ENCODE measurements around the gene PHTF2.
"Not testable (repeated sequence)": the region's sequence is repeated elsewhere in the genome, so short reads cannot be mapped to it uniquely, and the experiment has no call there.

PHTF2 gene

DNA sequence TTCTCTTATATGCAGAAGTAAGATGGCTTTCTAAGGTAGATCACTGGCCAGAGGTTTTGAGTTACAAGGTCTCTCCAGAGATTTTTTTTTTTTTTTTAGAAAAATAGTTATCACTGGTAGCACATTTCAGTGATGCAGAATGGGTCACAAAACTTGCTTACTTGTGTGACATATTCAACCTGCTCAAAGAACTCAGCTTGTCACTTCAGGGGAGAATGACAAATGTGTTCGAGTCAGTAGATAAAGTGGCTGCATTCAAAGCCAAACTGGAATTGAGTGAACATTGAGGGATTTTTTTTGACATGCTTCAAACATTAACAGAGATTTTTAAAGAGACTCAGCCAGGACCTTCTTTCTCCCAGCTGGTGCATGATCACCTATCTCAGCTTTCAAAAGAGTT, 33.4 kb downstream of the PHTF2 start:
- DNase-seq: no peak

DNA sequence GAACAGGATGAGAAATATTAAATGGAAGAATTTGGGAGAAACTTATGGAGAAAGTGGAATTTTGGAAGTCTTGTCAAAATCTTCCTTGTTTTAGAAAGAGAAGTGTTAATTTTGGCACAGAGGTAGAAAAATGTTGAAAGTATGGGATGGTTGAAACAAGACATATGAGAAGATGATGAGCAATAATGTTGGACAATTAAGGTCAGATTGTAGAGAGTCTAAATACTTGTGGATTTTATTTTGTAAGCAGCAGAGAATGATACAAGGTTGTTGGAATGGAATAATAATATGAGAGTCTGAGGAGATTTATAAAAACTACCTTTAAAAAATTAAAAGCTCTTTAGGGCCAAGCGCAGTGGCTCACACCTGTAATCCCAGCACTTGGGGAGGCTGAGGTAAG, 34.6 kb downstream of the PHTF2 start:
- no peak for DNase-seq

DNA sequence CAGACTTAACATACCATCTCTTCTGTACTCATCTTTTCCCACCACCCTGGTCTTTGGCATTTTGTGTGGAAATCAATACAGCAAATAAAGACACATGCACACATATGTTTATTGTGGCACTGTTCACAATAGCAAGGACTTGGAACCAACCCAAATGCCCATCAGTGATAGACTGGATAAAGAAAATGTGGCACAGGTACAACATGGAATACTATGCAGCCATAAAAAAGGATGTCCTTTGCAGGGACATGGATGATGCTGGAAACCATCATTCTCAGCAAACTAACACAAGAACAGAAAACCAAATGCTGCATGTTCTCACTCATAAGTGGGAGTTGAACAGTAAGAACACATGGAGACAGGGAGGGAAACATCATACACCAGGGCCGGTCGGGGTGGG, 37.9 kb downstream of the PHTF2 start:
- not testable (repeated sequence) for DNase-seq

DNA sequence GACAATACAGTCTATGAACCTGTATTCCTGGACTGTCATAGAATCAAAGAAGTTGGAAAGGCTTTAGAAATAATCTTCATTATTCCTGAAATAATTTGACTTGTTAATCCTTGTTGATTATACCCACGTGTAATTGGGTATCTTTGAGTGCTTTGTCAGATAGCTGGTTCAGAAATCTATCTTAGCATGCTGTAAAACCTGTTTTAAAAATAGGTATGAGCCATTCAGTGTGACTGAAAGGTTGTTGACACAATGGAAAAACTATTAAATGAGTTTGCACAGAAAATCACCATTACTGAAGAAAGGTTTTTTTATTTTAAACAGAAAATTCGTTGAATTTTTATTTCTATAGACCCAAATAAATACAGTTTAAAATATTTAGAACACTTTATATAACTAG, 38.7 kb downstream of the PHTF2 start:
- no peak for DNase-seq

DNA sequence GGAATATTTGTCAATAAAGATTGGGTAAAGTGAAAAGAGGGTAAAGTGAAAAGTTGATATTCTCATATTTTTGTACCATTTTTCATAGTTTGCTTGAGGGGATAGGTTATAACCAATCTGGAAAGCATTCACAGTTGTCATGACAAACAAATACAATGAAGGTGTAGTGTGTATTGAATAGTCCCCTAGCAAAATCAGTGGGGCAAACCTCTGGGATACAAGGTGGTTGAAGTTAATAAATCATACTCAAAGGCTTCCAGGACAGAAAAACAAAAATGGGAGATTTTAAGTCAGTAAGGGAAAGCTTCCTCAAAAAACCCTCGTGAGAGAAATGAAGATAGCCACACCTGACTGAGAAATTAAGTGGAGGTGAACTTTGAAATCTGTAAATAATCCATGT, 39.4 kb downstream of the PHTF2 start:
- DNase-seq: no peak

DNA sequence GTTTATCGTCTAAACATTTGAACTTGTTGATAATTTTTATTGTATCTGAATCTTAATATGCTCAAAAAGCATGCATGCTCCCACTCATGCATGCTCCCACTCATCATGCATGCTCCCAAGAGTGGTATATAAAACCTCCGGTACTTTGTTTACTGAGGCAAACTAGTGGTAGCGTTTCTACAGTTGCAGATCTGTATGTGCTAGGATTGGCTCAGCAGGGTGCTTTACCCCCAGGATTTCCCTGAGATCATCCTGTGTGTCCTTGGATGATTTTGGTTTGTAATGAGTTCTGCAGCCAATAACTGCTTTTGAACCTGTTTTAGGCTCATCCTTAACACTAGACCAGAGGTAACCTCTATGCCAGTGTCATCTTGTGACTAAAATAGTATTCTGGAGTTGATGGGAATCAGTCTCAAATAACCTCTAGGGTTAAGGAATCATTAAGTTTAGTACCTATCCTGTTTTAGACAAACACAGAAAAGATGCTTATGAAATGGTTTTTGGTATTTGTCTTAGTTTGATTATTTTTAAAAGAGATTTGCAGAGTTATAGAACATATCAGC, 40.4 kb downstream of the PHTF2 start:
- DNase-seq: no peak

DNA sequence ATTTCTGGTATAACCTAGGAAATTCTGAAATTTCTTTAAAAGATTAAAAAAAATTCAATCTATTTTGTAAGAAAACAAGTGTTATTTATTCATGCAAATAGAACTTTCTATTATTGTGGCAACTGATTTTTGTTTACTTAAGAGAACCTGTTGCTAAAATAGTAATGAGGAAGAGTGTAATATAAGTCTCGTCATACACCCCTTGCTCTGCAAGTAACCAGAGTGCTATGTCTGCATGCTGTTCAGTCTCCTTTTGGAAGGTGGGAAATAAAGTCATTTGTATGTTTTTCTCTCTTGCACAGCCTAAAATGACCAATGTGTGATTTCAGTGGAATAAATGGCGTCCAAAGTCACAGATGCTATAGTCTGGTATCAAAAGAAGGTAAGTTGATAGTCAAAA, 41.3 kb downstream of the PHTF2 start:
- DNase-seq: no peak

DNA sequence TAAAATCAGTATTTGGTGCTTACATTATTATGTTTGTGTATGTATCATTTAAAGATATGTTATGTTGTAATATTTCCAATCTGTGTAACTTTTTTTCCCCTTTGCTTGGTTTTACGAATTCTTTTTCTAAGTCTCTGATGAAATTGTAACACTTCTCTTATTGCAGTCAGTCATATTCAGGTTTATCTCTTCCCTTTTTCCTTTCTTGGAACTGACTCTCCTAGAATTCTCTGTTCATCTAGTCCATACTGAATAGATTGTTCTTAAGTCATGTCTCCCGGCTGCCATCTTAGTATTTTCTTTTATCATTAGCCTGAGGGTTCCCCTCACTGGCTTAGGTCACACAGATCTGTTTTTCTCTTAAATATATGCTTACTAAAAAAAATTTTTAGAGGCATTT, 44.6 kb downstream of the PHTF2 start:
- DNase-seq: no peak

DNA sequence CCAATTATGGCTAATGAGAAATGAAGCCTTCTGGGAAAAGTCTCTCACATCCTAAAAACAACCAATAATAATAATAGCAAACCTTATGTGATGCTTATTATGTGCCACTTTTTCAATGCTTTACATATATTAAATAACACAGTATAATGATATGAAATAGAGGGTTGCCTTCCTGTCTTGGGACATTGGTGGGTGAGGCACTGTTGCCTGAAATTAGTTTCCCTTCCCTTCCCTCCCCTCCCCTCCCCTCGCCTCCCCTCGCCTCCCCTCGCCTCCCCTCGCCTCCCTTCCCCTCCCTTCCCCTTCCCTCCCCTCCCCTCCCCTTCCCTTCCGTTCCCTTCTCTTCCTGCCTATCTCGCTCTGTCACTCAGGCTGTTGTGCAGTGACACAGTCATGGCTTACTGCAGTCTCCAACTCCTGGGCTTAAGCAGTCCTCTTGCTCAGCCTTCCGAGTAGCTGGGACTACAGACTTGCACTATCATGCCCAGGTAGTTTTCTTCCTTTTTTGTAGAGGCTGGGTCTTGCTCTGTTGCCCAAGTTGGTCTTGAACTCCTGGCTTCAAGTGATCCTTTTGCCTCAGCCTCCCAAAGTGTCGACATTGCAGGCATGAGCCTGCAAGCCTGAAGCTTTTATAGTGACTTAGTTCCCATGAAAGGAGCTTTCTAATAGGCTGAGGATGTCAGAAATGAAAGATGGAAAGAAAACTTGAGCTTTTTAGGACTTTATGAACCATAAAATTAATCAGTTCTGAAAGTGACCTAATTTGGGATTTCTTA, 47.9 kb downstream of the PHTF2 start:
- no peak for DNase-seq

DNA sequence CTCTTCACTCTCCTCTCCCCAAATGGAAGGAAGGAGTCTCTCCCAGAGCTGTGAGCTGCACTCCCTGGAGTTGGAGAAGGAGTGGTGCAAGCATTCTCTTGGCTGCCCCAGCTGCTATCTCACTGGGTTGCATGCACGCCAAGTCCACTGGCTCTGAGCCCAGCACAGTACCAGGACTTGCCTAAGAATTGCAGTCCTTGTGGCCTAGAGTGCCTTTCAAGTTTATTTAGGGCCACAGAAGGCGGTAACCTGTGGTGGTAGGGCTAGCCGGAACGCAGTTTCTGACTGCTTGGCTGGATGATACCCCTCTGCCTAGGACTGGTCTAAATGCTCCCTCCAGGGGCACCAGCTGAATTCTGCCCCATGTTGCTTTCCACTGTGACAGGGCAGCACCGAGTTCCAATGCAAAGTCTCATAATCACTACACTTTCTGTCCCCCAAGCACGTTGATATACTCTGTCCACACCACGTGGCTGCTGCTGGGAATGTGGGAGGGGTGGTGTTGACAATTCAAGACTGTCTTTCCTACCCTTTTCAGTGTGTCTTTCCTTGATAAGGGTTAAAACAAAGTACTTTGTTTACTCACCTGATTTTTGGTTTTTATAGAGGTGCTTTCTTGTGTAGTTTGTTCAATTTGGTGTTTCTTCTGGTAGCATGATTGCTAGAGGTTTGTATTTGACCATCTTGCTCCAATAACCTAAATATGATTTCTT, 57.0 kb downstream of the PHTF2 start:
- DNase-seq: no peak

DNA sequence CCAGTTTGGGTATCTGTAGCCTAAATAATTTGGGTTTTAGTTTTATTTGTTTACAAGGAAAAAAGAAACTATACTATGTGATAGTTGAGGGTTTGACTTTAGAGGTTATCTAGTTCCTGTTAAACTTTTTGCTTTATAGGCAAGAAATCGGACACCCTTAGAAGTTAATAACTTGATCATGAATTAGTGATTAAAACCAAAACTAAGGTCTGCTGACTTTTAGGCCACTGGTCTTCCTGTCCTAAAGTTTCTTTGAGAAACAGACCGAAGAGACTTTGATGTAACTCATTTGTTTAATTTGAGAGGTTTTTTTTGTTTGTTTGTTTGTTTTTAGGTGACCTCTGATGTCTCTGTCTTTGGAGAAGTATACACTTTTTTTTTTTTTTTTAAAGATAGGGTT, 59.7 kb downstream of the PHTF2 start:
- no peak for DNase-seq

DNA sequence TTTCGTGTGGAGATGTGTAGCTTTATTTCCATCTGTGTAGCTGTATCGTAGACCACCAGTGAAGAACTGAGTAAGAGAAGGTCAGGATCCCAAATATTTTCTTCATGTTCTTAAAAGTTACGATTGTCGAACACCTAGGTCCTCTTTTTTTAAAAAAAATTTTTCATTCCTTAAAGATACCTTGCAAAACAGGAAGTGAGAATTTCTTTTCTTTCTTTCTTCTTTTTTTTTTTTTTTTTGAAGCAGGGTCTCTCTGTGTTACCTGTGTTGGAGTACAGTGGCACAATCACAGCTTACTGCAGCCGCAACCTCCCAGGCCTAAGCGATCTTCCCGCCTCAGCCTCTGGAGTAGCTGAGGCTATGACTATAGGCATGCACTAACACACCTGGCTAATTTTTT, 60.8 kb downstream of the PHTF2 start:
- DNase-seq: no peak

DNA sequence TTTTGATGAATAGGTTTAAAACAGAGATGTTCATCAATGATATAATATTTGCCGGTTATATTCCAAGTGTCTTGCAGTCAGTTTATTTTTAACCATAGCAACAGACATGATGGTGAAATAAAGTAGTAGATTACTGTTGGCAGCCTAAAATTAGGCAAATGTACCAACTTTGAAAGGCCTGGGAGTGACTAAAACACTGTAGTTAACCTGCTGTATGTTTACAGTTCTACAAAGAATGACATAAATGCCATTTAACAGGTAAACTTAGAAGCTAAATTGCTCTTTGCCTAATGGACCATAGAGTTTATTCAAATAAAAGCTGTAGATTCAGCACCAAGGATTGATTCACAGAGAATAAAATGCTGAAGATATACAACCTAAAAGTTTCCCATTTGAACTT, 64.1 kb downstream of the PHTF2 start:
- no peak for DNase-seq

DNA sequence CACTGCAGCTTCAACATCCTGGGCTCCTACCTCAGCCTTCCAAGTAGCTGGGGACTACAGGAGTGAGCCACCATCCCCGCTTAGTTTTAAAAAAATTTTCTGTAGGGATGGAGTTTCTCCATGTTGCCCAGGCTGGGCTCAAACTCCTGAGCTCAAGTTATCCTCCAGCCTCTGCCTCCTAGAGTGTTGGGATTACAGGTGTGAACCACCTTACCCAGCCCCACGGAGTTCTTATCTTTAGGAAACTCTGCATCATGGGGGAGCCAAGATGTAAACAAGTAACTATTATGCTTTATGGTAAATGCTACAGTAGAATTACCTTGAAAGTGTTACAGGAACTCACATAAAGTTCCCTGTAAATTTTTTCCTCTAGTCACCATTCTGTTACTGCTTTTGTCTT, 65.3 kb downstream of the PHTF2 start:
- DNase-seq: no peak

DNA sequence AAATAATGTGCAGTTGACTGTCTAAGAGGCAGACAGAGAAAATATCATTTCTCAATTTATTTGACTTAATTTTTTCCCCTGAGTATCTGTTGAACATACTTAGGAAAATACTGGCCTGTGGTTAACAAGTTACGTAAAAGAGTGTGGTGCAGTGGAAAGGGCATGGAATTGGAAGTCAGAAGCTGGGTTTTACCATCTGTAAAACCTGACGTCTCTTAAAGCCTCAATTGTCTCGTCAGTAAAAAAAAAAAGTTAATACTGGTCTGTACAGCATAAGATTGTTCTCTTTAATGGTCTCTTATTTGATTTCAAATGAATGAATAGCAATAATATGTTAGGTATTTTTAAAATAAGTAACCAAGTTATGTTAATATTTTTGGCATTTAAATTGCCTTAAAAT, 67.8 kb downstream of the PHTF2 start:
- DNase-seq: no peak

DNA sequence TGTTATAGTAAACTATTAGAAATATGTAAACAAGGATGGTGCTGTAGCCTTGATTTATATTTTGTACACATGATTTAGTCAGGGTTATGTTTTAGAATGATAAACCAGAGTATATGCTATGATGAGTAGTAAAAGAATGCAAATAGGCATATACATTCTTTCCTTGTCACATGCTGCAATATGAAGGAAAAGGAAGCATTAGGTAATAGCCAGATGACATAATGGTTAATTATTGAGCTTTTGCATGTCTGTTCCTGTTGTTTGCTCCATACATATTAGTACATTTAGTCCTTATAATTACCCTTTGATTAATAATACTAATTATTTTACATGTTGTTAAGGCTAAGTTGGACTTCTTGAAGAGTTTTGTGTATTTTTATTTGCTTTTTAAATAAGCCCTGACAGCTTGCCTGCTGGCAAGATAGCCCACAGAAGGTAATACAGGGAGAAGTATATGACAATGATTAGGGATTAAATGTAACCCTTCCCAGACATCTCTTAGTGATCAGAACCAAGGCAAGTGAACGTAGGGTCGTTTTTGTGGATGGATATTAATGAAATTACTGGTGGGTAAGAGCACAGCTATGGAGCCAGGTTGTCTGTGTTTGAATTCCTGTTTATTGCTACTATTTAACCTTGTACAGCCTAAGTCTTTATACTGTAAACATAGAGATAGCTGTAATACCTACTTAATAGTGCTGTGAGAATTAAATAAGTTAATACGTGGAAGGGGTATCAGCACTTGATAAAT, 68.4 kb downstream of the PHTF2 start:
- no peak for DNase-seq

DNA sequence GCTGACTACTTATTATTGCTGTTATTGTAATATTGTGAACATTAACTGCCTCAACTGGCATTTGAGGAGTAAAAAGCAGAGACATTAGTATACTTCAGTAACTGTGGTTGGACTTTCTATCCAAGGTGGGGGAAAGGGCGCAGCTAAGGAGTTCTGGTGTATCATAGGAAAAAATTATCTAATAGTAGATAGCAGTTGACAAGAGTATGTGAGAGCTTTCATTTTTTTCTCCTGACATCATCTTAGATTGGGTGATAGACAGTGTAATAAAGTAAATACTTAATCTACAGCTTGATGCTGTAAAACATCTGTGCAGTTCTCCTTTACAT, 68.9 kb downstream of the PHTF2 start:
- no peak for DNase-seq

DNA sequence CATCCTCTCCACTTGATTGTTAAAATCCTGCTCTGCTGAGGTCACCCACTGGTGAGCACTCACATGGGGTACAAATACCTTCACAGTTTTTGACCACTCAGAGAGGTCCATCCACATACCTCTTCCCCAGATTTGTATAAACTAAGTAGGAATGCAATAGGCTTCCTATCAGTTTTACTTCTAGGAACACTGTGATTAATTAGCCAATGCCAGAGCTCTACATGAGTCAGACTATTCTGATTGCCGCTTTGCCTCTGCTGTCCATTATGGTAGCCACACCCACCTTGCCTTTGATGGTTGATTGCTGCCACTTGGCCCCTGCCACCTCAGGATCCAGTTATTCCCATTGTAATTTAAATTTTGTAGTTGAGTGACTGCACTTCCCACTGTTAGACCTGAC, 73.7 kb downstream of the PHTF2 start:
- not testable (repeated sequence) for DNase-seq

DNA sequence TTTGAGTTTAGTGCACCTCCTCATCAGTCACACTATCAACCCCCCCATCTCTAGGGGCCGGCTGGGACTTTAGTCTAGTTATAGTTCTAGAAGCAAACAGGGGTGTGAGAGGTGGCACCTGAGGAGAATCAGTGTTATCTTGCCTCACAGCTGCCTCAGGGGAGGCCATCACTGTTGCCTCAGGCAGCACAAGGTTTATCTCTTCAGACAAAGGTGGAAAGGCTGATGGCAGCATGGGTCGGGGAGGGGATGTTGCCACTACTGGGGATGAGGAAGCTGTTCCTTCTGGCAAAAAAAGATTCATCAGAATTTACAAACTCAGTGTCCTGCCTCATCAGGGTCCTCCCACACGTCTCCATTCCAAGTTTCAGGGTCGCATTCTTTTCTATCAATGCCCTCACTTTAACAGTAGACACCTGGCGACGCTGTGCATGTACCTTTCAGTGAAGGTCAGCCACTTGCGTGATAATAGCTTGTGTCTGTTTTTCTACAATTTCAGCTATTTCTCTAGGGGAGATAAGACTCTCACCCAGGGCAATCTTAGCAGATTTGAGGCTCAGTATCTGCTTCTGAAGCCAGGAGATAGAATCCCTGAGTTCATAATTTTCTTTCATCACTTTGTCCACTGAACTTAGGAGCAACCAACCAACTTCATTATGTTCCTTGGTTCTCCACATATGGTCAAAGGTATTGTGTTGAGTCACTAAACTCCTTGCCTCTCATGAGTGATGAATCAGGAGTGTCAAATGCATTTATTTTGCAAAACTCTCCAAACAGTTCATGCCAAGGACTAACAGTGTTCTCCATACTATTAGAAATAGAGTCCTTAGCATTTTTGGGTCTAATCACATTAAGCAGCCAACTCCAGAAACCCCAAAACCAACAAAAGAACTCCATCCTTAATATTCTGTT, 75.1 kb downstream of the PHTF2 start:
- DNase-seq: not testable (repeated sequence)

DNA sequence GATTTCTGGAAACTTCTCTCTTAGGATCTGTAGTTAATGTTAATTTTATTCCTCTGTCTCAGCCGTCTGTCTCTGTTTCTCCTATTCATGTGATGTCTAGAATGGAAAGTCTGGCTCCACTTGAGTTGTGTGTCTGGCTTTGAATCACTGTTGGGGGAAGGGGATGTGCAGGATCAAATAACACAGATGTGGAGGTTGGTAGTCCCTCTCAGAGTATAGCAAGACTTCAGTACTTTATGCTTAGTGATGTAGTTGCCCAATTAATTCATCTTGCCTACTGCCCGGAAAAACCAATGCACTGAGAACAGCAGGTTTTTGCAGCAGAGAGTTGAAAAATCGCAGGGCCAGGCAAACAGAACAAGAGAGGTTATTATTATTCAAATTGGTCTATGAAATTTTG, 79.2 kb downstream of the PHTF2 start:
- DNase-seq: no peak

DNA sequence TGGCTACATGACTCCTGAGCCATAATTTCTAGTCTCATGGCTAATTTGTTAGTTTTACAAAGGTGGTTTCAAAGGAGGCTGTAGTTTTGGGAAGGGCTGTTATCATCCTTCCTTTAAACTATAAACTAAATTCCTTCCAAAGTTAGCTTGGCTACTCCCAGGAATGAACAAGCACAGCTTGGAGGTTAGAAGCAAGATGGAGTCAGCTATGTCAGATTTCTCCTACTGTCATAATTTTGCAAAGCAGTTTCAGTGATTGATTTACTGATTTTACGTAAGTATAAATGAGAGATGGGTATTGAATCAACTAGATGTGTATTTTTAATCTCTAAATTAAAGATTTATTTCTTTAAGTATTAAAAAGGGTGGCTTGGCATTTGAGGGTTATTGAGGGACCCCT, 79.9 kb downstream of the PHTF2 start:
- no peak for DNase-seq

DNA sequence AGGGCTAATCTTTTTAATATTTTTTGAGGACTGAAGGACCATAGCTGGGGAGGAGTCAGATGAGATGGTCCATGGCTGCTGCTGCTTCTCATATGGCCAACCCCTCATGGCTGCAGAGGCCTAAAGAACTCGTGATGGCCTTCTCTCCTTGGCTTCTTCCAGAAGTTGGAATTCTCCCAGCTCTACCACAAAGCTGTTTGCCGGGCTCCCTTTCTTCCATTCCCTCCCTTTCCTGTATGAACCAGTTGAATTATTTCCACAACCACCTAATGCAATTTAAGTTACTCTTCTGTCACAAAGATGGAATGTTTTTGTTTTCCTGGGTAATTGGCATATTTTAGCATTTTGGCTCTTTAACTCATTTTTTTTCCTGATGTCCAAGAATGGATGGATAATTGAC, 80.7 kb downstream of the PHTF2 start:
- DNase-seq: no peak

DNA sequence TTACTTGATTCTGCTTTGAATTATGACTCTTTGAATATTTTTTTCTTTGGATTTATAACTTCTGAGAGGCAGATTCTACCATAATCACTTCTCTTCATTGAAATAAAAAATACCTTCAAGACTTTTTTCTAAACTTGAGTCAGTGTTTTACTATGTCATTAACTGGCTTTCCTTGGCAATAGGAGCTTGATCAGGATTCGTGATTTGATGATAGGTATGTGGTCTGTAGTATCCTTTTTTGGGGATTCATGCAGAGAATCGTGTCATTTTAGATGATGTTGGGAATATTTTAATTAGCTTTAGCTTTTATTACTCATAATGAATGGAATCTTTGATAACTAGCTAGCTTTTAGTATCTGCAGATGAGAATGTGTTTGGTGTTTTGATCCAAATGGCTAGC, 83.3 kb downstream of the PHTF2 start:
- no peak for DNase-seq

Data from activated naive CD4-positive, alpha-beta T cell treated with Interleukin-2 at 50 U/mL for 16 hours (primary cell).